HepG2 (cell line): ENCODE data around the gene CSE1L. TPM values are rescaled to one million over a fixed set of nuclear protein-coding genes. Genes with fewer than 3 reads are reported as not detected.

Experiments
- EP300 ChIP-seq, 3 experiments: sonication (generic) in 1 of 3; formaldehyde crosslinking in 1 of 3; IDR thresholded peaks; 2 replicates each; pipeline versions ENCODE4 v1.5.1 to v1.6.1; 2011 to 2020; ENCODE audit warnings: low read depth in 2 of 3, low read length in 2 of 3, borderline replicate concordance in 1 of 3, improper control_type of control experiment in 1 of 3, mild to moderate bottlenecking in 1 of 3, missing genetic modification reagents in 1 of 3, moderate library complexity in 1 of 3
- HNRNPH1 ChIP-seq: fragments of 200-400 bp; formaldehyde crosslinking; optimal IDR thresholded peaks from 2 replicates; pipeline ENCODE3; 2017; ENCODE audit warnings: mild to moderate bottlenecking, low read depth, low read length
- IRF2 ChIP-seq: IDR thresholded peaks from 2 replicates; pipeline ENCODE4 v1.6.1; 2018; ENCODE audit warnings: missing genetic modification reagents, missing compliant biosample characterization
- MIXL1 ChIP-seq: IDR thresholded peaks from 2 replicates; pipeline ENCODE4 v1.6.1; 2016
- POLR2AphosphoS2 ChIP-seq: IDR thresholded peaks from 2 replicates; pipeline ENCODE4 v1.6.1; 2011; ENCODE audit warnings: low read depth, low read length, improper control_type of control experiment
- SAFB2 ChIP-seq: sonication (generic); formaldehyde crosslinking; IDR thresholded peaks from 2 replicates; pipeline ENCODE4 v1.5.1; 2020; ENCODE audit warnings: missing genetic modification reagents, low read depth, mild to moderate bottlenecking, borderline replicate concordance
- TBL1XR1 ChIP-seq: fragments of 150-350 bp; IDR thresholded peaks from 2 replicates; pipeline ENCODE4 v1.6.1; 2014; ENCODE audit warnings: borderline replicate concordance, low read length; ENCODE audit not compliant: partially characterized antibody
- THAP11 ChIP-seq: IDR thresholded peaks from 2 replicates; pipeline ENCODE4 v1.6.1; 2016; ENCODE audit warnings: missing biosample characterization, missing genetic modification reagents
- TOE1 ChIP-seq: sonication (generic); formaldehyde crosslinking; IDR thresholded peaks from 2 replicates; pipeline ENCODE4 v1.4.0; 2020; ENCODE audit warnings: mild to moderate bottlenecking, missing genetic modification reagents
- ZNF160 ChIP-seq: sonication (generic); formaldehyde crosslinking; IDR thresholded peaks from 2 replicates; pipeline ENCODE4 v1.8.0; 2022; ENCODE audit warnings: mild to moderate bottlenecking, inconsistent platforms, missing genetic modification reagents
- ZNF17 ChIP-seq: sonication (generic); formaldehyde crosslinking; IDR thresholded peaks from 2 replicates; pipeline ENCODE4 v1.5.0; 2020; ENCODE audit warnings: mild to moderate bottlenecking, missing genetic modification reagents
- ZNF260 ChIP-seq: sonication (generic); formaldehyde crosslinking; IDR thresholded peaks from 2 replicates; pipeline ENCODE4 v1.4.0; 2020; ENCODE audit warnings: missing genetic modification reagents, low read depth, mild to moderate bottlenecking, borderline replicate concordance
- ZNF446 ChIP-seq: sonication (generic); formaldehyde crosslinking; IDR thresholded peaks from 2 replicates; pipeline ENCODE4 v1.5.0; 2020; ENCODE audit warnings: mild to moderate bottlenecking, missing genetic modification reagents
- ZNF841 ChIP-seq: sonication (generic); formaldehyde crosslinking; IDR thresholded peaks from 2 replicates; pipeline ENCODE4 v1.8.1; 2023; ENCODE audit warnings: missing genetic modification reagents, borderline replicate concordance
- polyA plus RNA-seq, 8 experiments: library from polyadenylated mRNA; depleted of rRNA in 3 of 8; stranded (reverse) in 7 of 8; unstranded in 1 of 8; fragments of >200 nt; fragmentation: Illumina TruSeq in 4 of 8; extraction: Trizol in 4 of 8; gene quantifications; 2 replicates each; pipeline versions ENCODE4 v1.2.1 to v1.2.3, GENCODE V29; 2011 to 2016; ENCODE audit warnings: low read depth in 4 of 8, missing spikeins in 1 of 8, mixed read lengths in 1 of 8; ENCODE audit not compliant: insufficient read depth in 1 of 8
- total RNA-seq, 5 experiments: library from RNA; depleted of rRNA; stranded (reverse); fragments of >200 nt; fragmentation: Illumina TruSeq; extraction: Trizol; gene quantifications; 2 replicates each; pipeline ENCODE4 v1.2.3, GENCODE V29; 2016; ENCODE audit warnings: low read depth in 1 of 5
- TF ChIP-seq, protein P1 (sequence below): sonication (generic); formaldehyde crosslinking; IDR thresholded peaks from 2 replicates; pipeline ENCODE4 v1.5.0; 2020; ENCODE audit warnings: mild to moderate bottlenecking, missing genetic modification reagents, borderline replicate concordance
- TF ChIP-seq, protein P2 (sequence below): sonication (generic); formaldehyde crosslinking; IDR thresholded peaks from 2 replicates; pipeline ENCODE4 v1.5.0; 2020; ENCODE audit warnings: missing genetic modification reagents
- TF ChIP-seq, protein P3 (sequence below): sonication (generic); formaldehyde crosslinking; IDR thresholded peaks from 2 replicates; pipeline ENCODE4 v1.9.0; 2022; ENCODE audit warnings: missing genetic modification reagents, mild to moderate bottlenecking, borderline replicate concordance
- TF ChIP-seq, protein P4 (sequence below): IDR thresholded peaks from 2 replicates; pipeline ENCODE4 v1.6.1; 2018; ENCODE audit warnings: missing genetic modification reagents
- TF ChIP-seq, protein P5 (sequence below): fragments of 450-650 bp; IDR thresholded peaks from 2 replicates; pipeline ENCODE4 v1.6.1; 2017; ENCODE audit warnings: mild to moderate bottlenecking

Gene CSE1L
- total and polyA plus RNA-seq, 2 of the 13 experiments (the other 11 are each of a cell fraction or from before 2014, with no cell fraction given): 56.9 to 258 TPM

DNA sequence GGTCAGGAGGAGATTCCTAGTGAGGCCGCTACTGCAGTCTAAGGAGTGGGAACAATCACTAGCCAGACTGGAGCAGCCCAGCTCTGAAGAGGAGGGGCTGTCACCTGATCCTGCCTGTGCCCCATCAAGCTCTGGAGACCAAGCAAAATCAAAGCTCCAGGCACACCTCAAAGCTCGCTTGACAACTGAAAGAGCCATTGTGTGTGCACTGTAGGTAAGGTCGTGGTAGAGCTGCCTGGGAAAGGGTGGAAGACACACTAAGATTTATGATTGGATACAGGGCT is 58.2 kb downstream of the CSE1L start (continued):
- TF ChIP-seq, protein P1, sequence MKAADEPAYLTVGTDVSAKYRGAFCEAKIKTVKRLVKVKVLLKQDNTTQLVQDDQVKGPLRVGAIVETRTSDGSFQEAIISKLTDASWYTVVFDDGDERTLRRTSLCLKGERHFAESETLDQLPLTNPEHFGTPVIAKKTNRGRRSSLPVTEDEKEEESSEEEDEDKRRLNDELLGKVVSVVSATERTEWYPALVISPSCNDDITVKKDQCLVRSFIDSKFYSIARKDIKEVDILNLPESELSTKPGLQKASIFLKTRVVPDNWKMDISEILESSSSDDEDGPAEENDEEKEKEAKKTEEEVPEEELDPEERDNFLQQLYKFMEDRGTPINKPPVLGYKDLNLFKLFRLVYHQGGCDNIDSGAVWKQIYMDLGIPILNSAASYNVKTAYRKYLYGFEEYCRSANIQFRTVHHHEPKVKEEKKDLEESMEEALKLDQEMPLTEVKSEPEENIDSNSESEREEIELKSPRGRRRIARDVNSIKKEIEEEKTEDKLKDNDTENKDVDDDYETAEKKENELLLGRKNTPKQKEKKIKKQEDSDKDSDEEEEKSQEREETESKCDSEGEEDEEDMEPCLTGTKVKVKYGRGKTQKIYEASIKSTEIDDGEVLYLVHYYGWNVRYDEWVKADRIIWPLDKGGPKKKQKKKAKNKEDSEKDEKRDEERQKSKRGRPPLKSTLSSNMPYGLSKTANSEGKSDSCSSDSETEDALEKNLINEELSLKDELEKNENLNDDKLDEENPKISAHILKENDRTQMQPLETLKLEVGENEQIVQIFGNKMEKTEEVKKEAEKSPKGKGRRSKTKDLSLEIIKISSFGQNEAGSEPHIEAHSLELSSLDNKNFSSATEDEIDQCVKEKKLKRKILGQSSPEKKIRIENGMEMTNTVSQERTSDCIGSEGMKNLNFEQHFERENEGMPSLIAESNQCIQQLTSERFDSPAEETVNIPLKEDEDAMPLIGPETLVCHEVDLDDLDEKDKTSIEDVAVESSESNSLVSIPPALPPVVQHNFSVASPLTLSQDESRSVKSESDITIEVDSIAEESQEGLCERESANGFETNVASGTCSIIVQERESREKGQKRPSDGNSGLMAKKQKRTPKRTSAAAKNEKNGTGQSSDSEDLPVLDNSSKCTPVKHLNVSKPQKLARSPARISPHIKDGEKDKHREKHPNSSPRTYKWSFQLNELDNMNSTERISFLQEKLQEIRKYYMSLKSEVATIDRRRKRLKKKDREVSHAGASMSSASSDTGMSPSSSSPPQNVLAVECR (CRISPR knock-in tag): no peak
- TF ChIP-seq TOE1 (CRISPR knock-in tag) (no peak), TBL1XR1 (no peak), ZNF841 (CRISPR knock-in tag) (no peak), ZNF260 (no peak), EP300 (IDR thresholded peaks at IDR 0.05; ENCODE audit: low read depth in 2 of 2, low read length in 2 of 2) (no peak), EP300 (CRISPR knock-in tag; IDR thresholded peaks at IDR 0.05; ENCODE audit: borderline replicate concordance) (no peak), POLR2AphosphoS2 (no peak; the same call in 1 of the 2 replicates), IRF2 (CRISPR knock-in tag) (no peak), ZNF17 (CRISPR knock-in tag) (0 out of 2 replicates have a peak, but pooled peaks have one; percentile 15), ZNF160 (0 out of 2 replicates have a peak, but pooled peaks have one; percentile 27), ZNF446 (CRISPR knock-in tag) (no peak), MIXL1 (CRISPR knock-in tag) (no peak), THAP11 (CRISPR knock-in tag) (no peak), HNRNPH1 (no peak), SAFB2 (CRISPR knock-in tag) (no peak)
- TF ChIP-seq, protein P2, sequence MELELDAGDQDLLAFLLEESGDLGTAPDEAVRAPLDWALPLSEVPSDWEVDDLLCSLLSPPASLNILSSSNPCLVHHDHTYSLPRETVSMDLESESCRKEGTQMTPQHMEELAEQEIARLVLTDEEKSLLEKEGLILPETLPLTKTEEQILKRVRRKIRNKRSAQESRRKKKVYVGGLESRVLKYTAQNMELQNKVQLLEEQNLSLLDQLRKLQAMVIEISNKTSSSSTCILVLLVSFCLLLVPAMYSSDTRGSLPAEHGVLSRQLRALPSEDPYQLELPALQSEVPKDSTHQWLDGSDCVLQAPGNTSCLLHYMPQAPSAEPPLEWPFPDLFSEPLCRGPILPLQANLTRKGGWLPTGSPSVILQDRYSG (CRISPR knock-in tag): no peak
- TF ChIP-seq, protein P3, sequence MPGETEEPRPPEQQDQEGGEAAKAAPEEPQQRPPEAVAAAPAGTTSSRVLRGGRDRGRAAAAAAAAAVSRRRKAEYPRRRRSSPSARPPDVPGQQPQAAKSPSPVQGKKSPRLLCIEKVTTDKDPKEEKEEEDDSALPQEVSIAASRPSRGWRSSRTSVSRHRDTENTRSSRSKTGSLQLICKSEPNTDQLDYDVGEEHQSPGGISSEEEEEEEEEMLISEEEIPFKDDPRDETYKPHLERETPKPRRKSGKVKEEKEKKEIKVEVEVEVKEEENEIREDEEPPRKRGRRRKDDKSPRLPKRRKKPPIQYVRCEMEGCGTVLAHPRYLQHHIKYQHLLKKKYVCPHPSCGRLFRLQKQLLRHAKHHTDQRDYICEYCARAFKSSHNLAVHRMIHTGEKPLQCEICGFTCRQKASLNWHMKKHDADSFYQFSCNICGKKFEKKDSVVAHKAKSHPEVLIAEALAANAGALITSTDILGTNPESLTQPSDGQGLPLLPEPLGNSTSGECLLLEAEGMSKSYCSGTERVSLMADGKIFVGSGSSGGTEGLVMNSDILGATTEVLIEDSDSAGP (CRISPR knock-in tag): 0 out of 2 replicates have a peak, but pooled peaks have one; percentile 14
- TF ChIP-seq, protein P4, sequence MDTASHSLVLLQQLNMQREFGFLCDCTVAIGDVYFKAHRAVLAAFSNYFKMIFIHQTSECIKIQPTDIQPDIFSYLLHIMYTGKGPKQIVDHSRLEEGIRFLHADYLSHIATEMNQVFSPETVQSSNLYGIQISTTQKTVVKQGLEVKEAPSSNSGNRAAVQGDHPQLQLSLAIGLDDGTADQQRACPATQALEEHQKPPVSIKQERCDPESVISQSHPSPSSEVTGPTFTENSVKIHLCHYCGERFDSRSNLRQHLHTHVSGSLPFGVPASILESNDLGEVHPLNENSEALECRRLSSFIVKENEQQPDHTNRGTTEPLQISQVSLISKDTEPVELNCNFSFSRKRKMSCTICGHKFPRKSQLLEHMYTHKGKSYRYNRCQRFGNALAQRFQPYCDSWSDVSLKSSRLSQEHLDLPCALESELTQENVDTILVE: no peak
- TF ChIP-seq, protein P5, sequence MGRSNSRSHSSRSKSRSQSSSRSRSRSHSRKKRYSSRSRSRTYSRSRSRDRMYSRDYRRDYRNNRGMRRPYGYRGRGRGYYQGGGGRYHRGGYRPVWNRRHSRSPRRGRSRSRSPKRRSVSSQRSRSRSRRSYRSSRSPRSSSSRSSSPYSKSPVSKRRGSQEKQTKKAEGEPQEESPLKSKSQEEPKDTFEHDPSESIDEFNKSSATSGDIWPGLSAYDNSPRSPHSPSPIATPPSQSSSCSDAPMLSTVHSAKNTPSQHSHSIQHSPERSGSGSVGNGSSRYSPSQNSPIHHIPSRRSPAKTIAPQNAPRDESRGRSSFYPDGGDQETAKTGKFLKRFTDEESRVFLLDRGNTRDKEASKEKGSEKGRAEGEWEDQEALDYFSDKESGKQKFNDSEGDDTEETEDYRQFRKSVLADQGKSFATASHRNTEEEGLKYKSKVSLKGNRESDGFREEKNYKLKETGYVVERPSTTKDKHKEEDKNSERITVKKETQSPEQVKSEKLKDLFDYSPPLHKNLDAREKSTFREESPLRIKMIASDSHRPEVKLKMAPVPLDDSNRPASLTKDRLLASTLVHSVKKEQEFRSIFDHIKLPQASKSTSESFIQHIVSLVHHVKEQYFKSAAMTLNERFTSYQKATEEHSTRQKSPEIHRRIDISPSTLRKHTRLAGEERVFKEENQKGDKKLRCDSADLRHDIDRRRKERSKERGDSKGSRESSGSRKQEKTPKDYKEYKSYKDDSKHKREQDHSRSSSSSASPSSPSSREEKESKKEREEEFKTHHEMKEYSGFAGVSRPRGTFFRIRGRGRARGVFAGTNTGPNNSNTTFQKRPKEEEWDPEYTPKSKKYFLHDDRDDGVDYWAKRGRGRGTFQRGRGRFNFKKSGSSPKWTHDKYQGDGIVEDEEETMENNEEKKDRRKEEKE: no peak
